Upper lobe of right lung (tissue), 1 donor: Measurements from ENCODE around the gene RPL15. TPM values are rescaled to one million over a fixed set of nuclear protein-coding genes. Genes with fewer than 3 reads are reported as not detected.
A peak's percentile ranks its signal among the peaks of the same experiment; 100 is the strongest.

Experiments used
- ATAC-seq: fragments of 200-7000 bp; cut with Tn5 transposase; one replicate; pipeline ENCODE4 v1.9.1; 2020; ENCODE audit warnings: mild to moderate bottlenecking, moderate library complexity
- DNase-seq: peaks from one replicate; pipeline ENCODE4 v3.0.0-alpha.2; 2020
- H3K27ac ChIP-seq: fragments of 200-600 bp; one replicate; pipeline ENCODE4 v1.8.0; 2022
- H3K27me3 ChIP-seq: fragments of 200-600 bp; one replicate; pipeline ENCODE4 v1.8.0; 2022; ENCODE audit warnings: mild to moderate bottlenecking
- H3K36me3 ChIP-seq: fragments of 200-600 bp; one replicate; pipeline ENCODE4 v1.8.0; 2022
- H3K4me1 ChIP-seq: fragments of 200-600 bp; one replicate; pipeline ENCODE4 v1.8.0; 2022
- H3K4me3 ChIP-seq: fragments of 200-600 bp; one replicate; pipeline ENCODE4 v1.8.0; 2022; ENCODE audit warnings: mild to moderate bottlenecking
- H3K9me3 ChIP-seq: fragments of 200-600 bp; one replicate; pipeline ENCODE4 v1.8.0; 2022
- intact Hi-C: fragments of 100-400 bp; cut with DNase I; formaldehyde crosslinking; loops from one replicate; pipeline ENCODE4 v1.11.0; 2022
- total RNA-seq: library from RNA; stranded (reverse); fragmentation: NEBNext Ultra II Directional; extraction: Animal tissue kit (Norgen Biotek cat#: 25700); gene quantifications from one replicate; pipeline ENCODE4 v1.2.1, GENCODE V29; 2021
- TF ChIP-seq, protein P1 (sequence below): fragments of 200-600 bp; IDR thresholded peaks from one replicate; pipeline ENCODE4 v1.8.0; 2022; ENCODE audit warnings: antibody characterized with exemption
- donor health status: DM: no; HTN: yes; CAD: no; lungs with severe emphysema.

RPL15 gene
- total RNA-seq, 1 donor from 2014 or later: 1,404 TPM

- Histone ChIP-seq H3K36me3 (peaks cover 9% of the 10 kb centered on the region), H3K9me3 (no peaks in the 10 kb centered on the region), H3K27ac (no peak overlapping the region), H3K4me1 (peaks cover 8% of the 10 kb centered on the region), H3K27me3 (no peaks in the 10 kb centered on the region), H3K4me3 (no peak overlapping the region)
- TF ChIP-seq, protein P1, sequence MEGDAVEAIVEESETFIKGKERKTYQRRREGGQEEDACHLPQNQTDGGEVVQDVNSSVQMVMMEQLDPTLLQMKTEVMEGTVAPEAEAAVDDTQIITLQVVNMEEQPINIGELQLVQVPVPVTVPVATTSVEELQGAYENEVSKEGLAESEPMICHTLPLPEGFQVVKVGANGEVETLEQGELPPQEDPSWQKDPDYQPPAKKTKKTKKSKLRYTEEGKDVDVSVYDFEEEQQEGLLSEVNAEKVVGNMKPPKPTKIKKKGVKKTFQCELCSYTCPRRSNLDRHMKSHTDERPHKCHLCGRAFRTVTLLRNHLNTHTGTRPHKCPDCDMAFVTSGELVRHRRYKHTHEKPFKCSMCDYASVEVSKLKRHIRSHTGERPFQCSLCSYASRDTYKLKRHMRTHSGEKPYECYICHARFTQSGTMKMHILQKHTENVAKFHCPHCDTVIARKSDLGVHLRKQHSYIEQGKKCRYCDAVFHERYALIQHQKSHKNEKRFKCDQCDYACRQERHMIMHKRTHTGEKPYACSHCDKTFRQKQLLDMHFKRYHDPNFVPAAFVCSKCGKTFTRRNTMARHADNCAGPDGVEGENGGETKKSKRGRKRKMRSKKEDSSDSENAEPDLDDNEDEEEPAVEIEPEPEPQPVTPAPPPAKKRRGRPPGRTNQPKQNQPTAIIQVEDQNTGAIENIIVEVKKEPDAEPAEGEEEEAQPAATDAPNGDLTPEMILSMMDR: no peak
- ATAC-seq: peak; percentile 62
- intact Hi-C loops: no loop called here
- no peak for DNase-seq
These were observed 31.7 kb upstream of the RPL15 start for GRCh38 chr3:23885210-23885609.

DNA sequence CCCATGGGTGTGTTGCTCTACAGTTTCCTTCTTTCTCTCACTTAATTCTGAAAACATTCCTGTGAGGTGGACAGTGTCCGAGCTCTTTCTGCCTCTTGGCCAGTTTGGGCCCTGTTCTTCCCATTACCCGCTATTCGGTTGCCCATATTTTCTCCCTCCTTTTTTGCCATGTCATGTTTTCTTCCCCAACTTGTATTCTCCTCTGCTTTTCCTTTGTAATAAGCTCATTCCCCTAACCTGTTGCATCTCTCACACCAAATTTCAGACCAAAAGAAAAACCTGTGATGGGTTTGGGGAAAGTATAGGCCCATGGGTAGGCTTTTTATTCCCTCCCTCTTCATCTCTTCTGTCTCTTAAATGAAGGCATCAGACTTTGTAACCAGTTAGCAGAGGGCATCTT lies 30.6 kb upstream of the RPL15 start:
- ATAC-seq: no peak
- intact Hi-C loops: no loop called here
- H3K27me3 ChIP-seq: no peaks in the 10 kb centered on the region
- TF ChIP-seq, protein P1: no peak
- H3K4me1 ChIP-seq: no peaks in the 10 kb centered on the region
- H3K27ac ChIP-seq: no peak overlapping the region
- no peak overlapping the region for H3K4me3 ChIP-seq
- DNase-seq: no peak
- H3K36me3 ChIP-seq: peaks cover 13% of the 10 kb centered on the region
- no peaks in the 10 kb centered on the region for H3K9me3 ChIP-seq

- Histone ChIP-seq H3K27ac (no peak overlapping the region), H3K9me3 (no peaks in the 10 kb centered on the region), H3K4me3 (no peak overlapping the region), H3K36me3 (peaks cover 24% of the 10 kb centered on the region), H3K4me1 (no peaks in the 10 kb centered on the region), H3K27me3 (no peaks in the 10 kb centered on the region)
- ATAC-seq (peak; percentile 65), DNase-seq (no peak)
- intact Hi-C loops: no loop called here
- TF ChIP-seq, protein P1: peak; percentile 89
These were observed 28.2 kb upstream of the RPL15 start for GRCh38 chr3:23888617-23889228.

- intact Hi-C loops: no loop called here
- TF ChIP-seq, protein P1: no peak
- H3K4me1 ChIP-seq: no peaks in the 10 kb centered on the region
- H3K9me3 ChIP-seq: no peaks in the 10 kb centered on the region
- peaks cover 24% of the 10 kb centered on the region for H3K36me3 ChIP-seq
- no peak overlapping the region for H3K27ac ChIP-seq
- no peak for ATAC-seq
- H3K4me3 ChIP-seq: no peak overlapping the region
- no peaks in the 10 kb centered on the region for H3K27me3 ChIP-seq
- no peak for DNase-seq
These were observed 27.5 kb upstream of the RPL15 start for GRCh38 chr3:23889386-23889785.

DNA sequence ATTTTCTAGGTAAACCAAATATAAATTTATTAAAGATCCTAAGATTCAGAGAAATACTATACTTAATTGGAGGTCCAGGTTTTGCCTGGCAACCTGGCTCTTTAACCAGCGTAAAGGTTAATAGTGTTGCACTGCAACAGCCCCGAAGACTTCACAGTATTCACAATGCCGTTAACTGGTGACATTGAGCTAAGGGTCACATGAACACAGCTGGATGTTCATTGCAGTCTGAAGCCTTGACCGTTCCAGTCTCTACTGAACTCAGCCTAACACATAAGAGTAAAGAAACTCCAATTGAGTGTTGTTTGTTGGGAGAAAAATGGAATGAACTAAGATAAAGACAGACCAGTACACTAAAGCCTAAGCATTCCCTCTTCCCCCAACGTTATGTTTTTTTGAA lies 27.0 kb upstream of the RPL15 start:
- Histone ChIP-seq H3K4me3 (no peak overlapping the region), H3K27ac (no peak overlapping the region), H3K27me3 (no peaks in the 10 kb centered on the region), H3K36me3 (peaks cover 24% of the 10 kb centered on the region), H3K4me1 (no peaks in the 10 kb centered on the region), H3K9me3 (no peaks in the 10 kb centered on the region)
- ATAC-seq (no peak), DNase-seq (no peak)
- TF ChIP-seq, protein P1: no peak
- intact Hi-C loops: no loop called here
